HCT116 (cell line): ENCODE measurements around the gene WWOX.

ENCODE experiments used
- ATF3 ChIP-seq: IDR thresholded peaks from 2 replicates; pipeline ENCODE4 v1.6.1; 2012
- CEBPB ChIP-seq: IDR thresholded peaks from 2 replicates; pipeline ENCODE4 v1.6.1; 2012; ENCODE audit warnings: low read depth
- EZH2 ChIP-seq: fragments of 200-600 bp; sonication (generic); IDR thresholded peaks from 2 replicates; pipeline ENCODE4 v1.6.1; 2017; ENCODE audit warnings: antibody characterized with exemption, mixed run types
- EZH2phosphoT487 ChIP-seq: fragments of 200-600 bp; IDR thresholded peaks from 2 replicates; pipeline ENCODE4 v1.6.1; 2018; ENCODE audit warnings: antibody characterized with exemption, borderline replicate concordance
- JUND ChIP-seq: IDR thresholded peaks from 2 replicates; pipeline ENCODE4 v1.6.1; 2012
- POLR2A ChIP-seq: IDR thresholded peaks from 2 replicates; pipeline ENCODE4 v1.7.0; 2011; ENCODE audit warnings: borderline replicate concordance; ENCODE audit not compliant: insufficient read depth, insufficient read length; ENCODE audit errors: extremely low read depth
- POLR2AphosphoS5 ChIP-seq: IDR thresholded peaks from 2 replicates; pipeline ENCODE4 v1.6.1; 2011; ENCODE audit warnings: mild to moderate bottlenecking, low read depth, low read length, moderate library complexity
- RAD21 ChIP-seq: IDR thresholded peaks from 2 replicates; pipeline ENCODE4 v1.6.1; 2012; ENCODE audit warnings: low read depth, mild to moderate bottlenecking
- SIN3A ChIP-seq: IDR thresholded peaks from 2 replicates; pipeline ENCODE4 v1.6.1; 2012; ENCODE audit warnings: low read depth
- YY1 ChIP-seq: IDR thresholded peaks from 2 replicates; pipeline ENCODE4 v1.6.1; 2011; ENCODE audit warnings: low read length, low read depth, moderate library complexity, mild to moderate bottlenecking; ENCODE audit not compliant: insufficient replicate concordance; ENCODE audit errors: extremely low read depth
- ZNF274 ChIP-seq: fragments of 200-500 bp; sonication (Bioruptor generic); IDR thresholded peaks from 2 replicates; pipeline ENCODE4 v1.6.1; 2014; ENCODE audit warnings: mild to moderate bottlenecking, low read depth, low read length, inconsistent platforms
- TF ChIP-seq, protein P1 (sequence below), 3 experiments: fragments of 200-600 bp in 1 of 3; sonication (generic) in 1 of 3; IDR thresholded peaks in 2 of 3; conservative IDR thresholded peaks in 1 of 3; 2 replicates each; pipeline ENCODE4 v1.5.1; 2012 to 2017; ENCODE audit warnings: low read depth in 2 of 3, low read length in 2 of 3, antibody characterized with exemption in 1 of 3, borderline replicate concordance in 1 of 3, control low read depth in 1 of 3, mild to moderate bottlenecking in 1 of 3, mixed read lengths in 1 of 3, mixed run types in 1 of 3, moderate library complexity in 1 of 3; ENCODE audit not compliant: insufficient read depth in 1 of 3
- TF ChIP-seq, protein P2 (sequence below): IDR thresholded peaks from 2 replicates; pipeline ENCODE4 v1.6.1; 2011; ENCODE audit warnings: mild to moderate bottlenecking, low read length, moderate library complexity; ENCODE audit not compliant: insufficient replicate concordance; ENCODE audit errors: extremely low read depth

DNA sequence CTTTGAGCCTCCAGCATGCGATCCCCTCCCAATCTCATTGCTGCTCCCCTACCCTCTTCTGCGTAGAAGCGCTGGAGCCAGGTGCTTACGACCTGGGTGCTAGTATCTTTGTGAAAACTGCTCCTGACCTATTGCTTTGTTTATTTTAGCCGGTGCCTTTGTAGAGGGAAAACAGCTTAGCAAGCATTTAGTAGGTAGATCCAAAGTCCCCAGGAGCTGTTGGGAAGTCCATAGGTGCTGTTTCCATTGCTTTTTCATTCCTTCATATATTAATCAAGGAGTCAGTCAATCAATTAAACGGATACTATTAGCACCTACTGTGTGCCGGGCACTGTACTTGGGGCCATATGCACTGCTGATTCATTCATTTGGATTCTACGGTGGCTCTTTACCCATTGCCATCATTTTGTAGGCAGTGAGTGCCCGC lies 497.6 kb downstream of the WWOX start:
- TF ChIP-seq EZH2phosphoT487 (no peak), CEBPB (no peak), EZH2 (no peak), POLR2A (no peak), POLR2AphosphoS5 (no peak), ZNF274 (no peak), JUND (no peak), ATF3 (no peak), RAD21 (no peak), SIN3A (no peak), YY1 (no peak)
- TF ChIP-seq, protein P1, sequence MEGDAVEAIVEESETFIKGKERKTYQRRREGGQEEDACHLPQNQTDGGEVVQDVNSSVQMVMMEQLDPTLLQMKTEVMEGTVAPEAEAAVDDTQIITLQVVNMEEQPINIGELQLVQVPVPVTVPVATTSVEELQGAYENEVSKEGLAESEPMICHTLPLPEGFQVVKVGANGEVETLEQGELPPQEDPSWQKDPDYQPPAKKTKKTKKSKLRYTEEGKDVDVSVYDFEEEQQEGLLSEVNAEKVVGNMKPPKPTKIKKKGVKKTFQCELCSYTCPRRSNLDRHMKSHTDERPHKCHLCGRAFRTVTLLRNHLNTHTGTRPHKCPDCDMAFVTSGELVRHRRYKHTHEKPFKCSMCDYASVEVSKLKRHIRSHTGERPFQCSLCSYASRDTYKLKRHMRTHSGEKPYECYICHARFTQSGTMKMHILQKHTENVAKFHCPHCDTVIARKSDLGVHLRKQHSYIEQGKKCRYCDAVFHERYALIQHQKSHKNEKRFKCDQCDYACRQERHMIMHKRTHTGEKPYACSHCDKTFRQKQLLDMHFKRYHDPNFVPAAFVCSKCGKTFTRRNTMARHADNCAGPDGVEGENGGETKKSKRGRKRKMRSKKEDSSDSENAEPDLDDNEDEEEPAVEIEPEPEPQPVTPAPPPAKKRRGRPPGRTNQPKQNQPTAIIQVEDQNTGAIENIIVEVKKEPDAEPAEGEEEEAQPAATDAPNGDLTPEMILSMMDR (IDR thresholded peaks at IDR 0.05 in 2 of 3, conservative IDR thresholded peaks at IDR 0.05 in 1 of 3; ENCODE audit: borderline replicate concordance in 1 of 3, insufficient read depth in 1 of 3, low read depth in 2 of 3, low read length in 2 of 3): no peak
- TF ChIP-seq, protein P2, sequence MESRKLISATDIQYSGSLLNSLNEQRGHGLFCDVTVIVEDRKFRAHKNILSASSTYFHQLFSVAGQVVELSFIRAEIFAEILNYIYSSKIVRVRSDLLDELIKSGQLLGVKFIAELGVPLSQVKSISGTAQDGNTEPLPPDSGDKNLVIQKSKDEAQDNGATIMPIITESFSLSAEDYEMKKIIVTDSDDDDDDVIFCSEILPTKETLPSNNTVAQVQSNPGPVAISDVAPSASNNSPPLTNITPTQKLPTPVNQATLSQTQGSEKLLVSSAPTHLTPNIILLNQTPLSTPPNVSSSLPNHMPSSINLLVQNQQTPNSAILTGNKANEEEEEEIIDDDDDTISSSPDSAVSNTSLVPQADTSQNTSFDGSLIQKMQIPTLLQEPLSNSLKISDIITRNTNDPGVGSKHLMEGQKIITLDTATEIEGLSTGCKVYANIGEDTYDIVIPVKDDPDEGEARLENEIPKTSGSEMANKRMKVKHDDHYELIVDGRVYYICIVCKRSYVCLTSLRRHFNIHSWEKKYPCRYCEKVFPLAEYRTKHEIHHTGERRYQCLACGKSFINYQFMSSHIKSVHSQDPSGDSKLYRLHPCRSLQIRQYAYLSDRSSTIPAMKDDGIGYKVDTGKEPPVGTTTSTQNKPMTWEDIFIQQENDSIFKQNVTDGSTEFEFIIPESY: no peak
